OCI-LY1 (cell line): ENCODE results near the gene OLFM4.

Source experiments
- H2AFZ ChIP-seq: fragments of 200-600 bp; sonication (generic), shearing (Covaris generic); 2 replicates; pipeline ENCODE4 v1.6.0; 2014; ENCODE audit warnings: antibody characterized with exemption, mild to moderate bottlenecking, low read length
- H3F3A ChIP-seq: fragments of 200-600 bp; sonication (generic), shearing (Covaris generic); 2 replicates; pipeline ENCODE4 v1.6.0; 2014; ENCODE audit warnings: mild to moderate bottlenecking, antibody characterized with exemption, low read length, moderate library complexity; ENCODE audit not compliant: insufficient read depth
- H3K27ac ChIP-seq: fragments of 200-600 bp; sonication (generic); 2 replicates; pipeline ENCODE4 v1.5.1; 2014; ENCODE audit warnings: low read length, mixed run types, mild to moderate bottlenecking, low read depth; ENCODE audit not compliant: poor library complexity, severe bottlenecking
- H3K27me3 ChIP-seq: fragments of 200-600 bp; sonication (generic); 2 replicates; pipeline ENCODE4 v1.6.0; 2014; ENCODE audit warnings: antibody characterized with exemption, mild to moderate bottlenecking, low read length, moderate library complexity; ENCODE audit not compliant: insufficient read depth
- H3K36me3 ChIP-seq: fragments of 200-600 bp; sonication (generic); 2 replicates; pipeline ENCODE4 v1.6.1; 2014; ENCODE audit warnings: mild to moderate bottlenecking, antibody characterized with exemption, low read length, moderate library complexity, mixed read lengths; ENCODE audit not compliant: insufficient read depth
- H3K4me1 ChIP-seq: fragments of 200-600 bp; sonication (generic); 2 replicates; pipeline ENCODE4 v1.5.1; 2014; ENCODE audit warnings: mild to moderate bottlenecking, low read length, moderate library complexity; ENCODE audit not compliant: insufficient read depth, severe bottlenecking
- H3K4me2 ChIP-seq: fragments of 200-600 bp; sonication (generic), shearing (Covaris generic); 2 replicates; pipeline ENCODE4 v1.6.1; 2014; ENCODE audit warnings: low read length
- H3K4me3 ChIP-seq: fragments of 200-600 bp; sonication (generic); 2 replicates; pipeline ENCODE4 v1.5.1; 2014; ENCODE audit warnings: low read length, low read depth, mild to moderate bottlenecking, mixed read lengths; ENCODE audit not compliant: poor library complexity, severe bottlenecking
- H3K79me2 ChIP-seq: fragments of 200-600 bp; shearing (Covaris generic); 2 replicates; pipeline ENCODE4 v1.6.1; 2016; ENCODE audit warnings: mixed run types, low read length, mixed read lengths; ENCODE audit not compliant: insufficient read depth
- H3K9ac ChIP-seq: fragments of 200-600 bp; sonication (generic), shearing (Covaris generic); 2 replicates; pipeline ENCODE4 v1.6.1; 2014; ENCODE audit warnings: mild to moderate bottlenecking, low read length, mixed read lengths
- H3K9me2 ChIP-seq: fragments of 200-600 bp; sonication (generic), shearing (Covaris generic); 2 replicates; pipeline ENCODE4 v1.6.1; 2014; ENCODE audit warnings: low read depth, mild to moderate bottlenecking, low read length, mixed read lengths
- H3K9me3 ChIP-seq: fragments of 200-600 bp; shearing (Covaris generic); 2 replicates; pipeline ENCODE4 v1.6.1; 2014; ENCODE audit warnings: low read length, mixed read lengths
- H4K20me1 ChIP-seq: fragments of 200-600 bp; sonication (generic), shearing (Covaris generic); 2 replicates; pipeline ENCODE4 v1.6.0; 2016; ENCODE audit warnings: mild to moderate bottlenecking, low read length; ENCODE audit not compliant: insufficient read depth
- EZH2 ChIP-seq: fragments of 200-600 bp; sonication (generic), shearing (Covaris generic); IDR thresholded peaks from 2 replicates; pipeline ENCODE4 v1.8.0; 2017; ENCODE audit warnings: borderline replicate concordance, mixed run types, mild to moderate bottlenecking, antibody characterized with exemption, low read length, moderate library complexity, mixed read lengths
- TF ChIP-seq, protein P1 (sequence below): fragments of 200-600 bp; sonication (generic), shearing (Covaris generic); IDR thresholded peaks from 2 replicates; pipeline ENCODE4 v1.5.1; 2017; ENCODE audit warnings: mild to moderate bottlenecking, antibody characterized with exemption, low read length, moderate library complexity, mixed read lengths

OLFM4 gene

DNA sequence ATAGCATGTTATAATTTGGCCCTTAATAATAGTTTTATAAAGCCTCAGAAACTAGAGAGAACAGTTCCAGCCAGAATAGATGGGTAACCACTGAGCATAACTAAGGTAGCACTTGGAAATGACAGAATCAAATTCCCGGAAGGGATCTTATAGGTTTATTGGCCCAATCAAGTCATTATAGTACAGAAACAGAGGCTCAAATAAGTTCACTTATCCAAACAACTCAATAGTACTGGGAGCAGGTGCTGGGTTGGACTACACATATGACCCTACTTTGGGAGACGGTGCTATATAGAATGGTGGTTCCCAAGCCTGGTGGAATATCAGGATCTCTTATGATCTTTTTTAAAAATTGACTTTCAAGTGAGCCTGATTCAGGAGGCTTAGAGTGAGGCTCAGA, 32.7 kb upstream of the OLFM4 start:
- Histone ChIP-seq H3K9ac (no peak overlapping the region), H4K20me1 (no peaks in the 10 kb centered on the region), H3K4me3 (no peak overlapping the region), H3K4me1 (no peaks in the 10 kb centered on the region), H3K27ac (no peak overlapping the region), H3K36me3 (no peaks in the 10 kb centered on the region), H3K9me3 (no peaks in the 10 kb centered on the region), H3K4me2 (no peak overlapping the region), H3K27me3 (no peaks in the 10 kb centered on the region), H3K79me2 (no peaks in the 10 kb centered on the region), H2AFZ (no peak overlapping the region), H3F3A (no peaks in the 10 kb centered on the region), H3K9me2 (no peaks in the 10 kb centered on the region)
- no peak for TF ChIP-seq EZH2
- TF ChIP-seq, protein P1, sequence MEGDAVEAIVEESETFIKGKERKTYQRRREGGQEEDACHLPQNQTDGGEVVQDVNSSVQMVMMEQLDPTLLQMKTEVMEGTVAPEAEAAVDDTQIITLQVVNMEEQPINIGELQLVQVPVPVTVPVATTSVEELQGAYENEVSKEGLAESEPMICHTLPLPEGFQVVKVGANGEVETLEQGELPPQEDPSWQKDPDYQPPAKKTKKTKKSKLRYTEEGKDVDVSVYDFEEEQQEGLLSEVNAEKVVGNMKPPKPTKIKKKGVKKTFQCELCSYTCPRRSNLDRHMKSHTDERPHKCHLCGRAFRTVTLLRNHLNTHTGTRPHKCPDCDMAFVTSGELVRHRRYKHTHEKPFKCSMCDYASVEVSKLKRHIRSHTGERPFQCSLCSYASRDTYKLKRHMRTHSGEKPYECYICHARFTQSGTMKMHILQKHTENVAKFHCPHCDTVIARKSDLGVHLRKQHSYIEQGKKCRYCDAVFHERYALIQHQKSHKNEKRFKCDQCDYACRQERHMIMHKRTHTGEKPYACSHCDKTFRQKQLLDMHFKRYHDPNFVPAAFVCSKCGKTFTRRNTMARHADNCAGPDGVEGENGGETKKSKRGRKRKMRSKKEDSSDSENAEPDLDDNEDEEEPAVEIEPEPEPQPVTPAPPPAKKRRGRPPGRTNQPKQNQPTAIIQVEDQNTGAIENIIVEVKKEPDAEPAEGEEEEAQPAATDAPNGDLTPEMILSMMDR: no peak

DNA sequence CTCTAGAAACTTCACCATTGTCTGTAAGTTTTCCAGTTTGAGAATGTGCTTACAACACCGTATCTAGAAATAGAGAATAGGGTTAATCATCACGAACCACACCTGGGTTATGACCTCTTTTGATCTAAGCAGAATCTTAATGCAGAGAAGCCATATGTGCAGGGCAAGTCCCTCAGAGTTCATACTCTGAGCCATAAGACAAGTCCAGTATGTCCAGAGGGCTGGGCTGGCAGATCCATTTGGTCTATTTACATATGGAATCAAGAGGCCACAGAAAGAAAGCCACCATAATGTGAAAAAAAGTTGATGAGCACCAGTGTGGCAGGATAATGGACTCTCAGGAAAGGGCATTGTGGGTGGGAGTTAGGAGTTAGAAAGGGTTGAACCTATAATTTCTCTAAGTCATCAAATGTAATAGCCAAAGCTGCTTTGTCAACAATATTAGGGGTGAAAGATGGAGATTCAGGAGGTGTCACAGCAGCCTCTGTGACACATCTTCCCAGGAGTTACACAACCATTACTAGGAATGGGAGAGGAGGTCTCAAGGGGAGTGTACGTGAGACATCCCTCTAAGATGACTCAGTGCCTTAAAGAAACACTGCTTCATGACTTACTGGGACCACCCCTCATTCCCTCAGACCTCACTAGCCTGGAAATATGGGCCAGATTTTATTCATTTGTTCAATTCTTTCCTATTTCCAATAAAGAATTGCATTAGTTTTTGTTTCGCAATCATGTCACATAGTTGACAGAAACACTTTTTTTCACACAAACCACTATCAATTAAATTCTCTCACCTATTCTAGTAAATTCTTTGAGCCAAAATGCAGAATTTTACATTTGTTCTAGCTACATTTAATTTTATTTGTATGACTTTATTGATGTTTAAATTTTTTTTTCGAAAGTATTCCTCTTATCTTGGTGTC, 30.4 kb upstream of the OLFM4 start:
- Histone ChIP-seq H3K27ac (no peak overlapping the region), H3K27me3 (no peaks in the 10 kb centered on the region), H3K36me3 (no peaks in the 10 kb centered on the region), H3K9ac (no peak overlapping the region), H2AFZ (no peak overlapping the region), H4K20me1 (no peaks in the 10 kb centered on the region), H3K9me2 (no peaks in the 10 kb centered on the region), H3K9me3 (no peaks in the 10 kb centered on the region), H3K4me3 (no peak overlapping the region), H3K4me1 (no peaks in the 10 kb centered on the region), H3F3A (no peaks in the 10 kb centered on the region), H3K4me2 (no peak overlapping the region), H3K79me2 (no peaks in the 10 kb centered on the region)
- no peak for TF ChIP-seq EZH2
- TF ChIP-seq, protein P1: no peak

DNA sequence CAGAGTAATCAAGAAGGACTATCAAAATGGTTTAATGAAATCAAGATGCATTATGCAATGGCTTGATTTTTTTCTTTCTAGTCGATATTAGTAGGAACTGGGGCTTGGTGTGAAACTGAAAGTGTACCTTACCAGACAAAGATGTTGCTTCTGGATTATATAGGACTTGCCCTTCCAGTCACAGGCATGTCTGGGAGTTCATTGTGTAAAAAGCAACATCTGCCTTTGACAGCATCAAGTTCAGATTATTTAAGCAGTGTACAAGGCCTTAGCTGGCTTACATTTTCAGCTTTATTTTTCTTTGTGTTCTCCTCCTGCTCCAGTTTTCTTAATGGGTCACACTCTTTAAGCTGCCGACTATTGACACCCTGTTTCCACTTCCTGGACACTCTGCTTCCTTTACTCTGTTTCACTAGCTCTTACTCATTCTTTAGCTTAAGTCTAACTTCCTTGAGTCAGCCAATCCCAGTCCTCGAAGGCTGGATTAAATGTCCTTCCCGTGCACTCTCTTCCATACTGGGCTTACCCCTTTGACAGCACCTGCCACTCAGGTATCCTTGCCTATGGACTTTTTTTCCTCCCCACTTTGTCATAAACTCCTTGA, 29.4 kb upstream of the OLFM4 start:
- H4K20me1 ChIP-seq: no peaks in the 10 kb centered on the region

More for the DNA sequence above, 29.4 kb upstream of the OLFM4 start:
- Histone ChIP-seq H3K4me3 (no peak overlapping the region), H3K79me2 (no peaks in the 10 kb centered on the region), H2AFZ (no peak overlapping the region), H3K9me2 (no peaks in the 10 kb centered on the region), H3F3A (no peaks in the 10 kb centered on the region), H3K9ac (no peak overlapping the region), H3K4me2 (no peak overlapping the region), H3K27ac (no peak overlapping the region), H3K36me3 (no peaks in the 10 kb centered on the region), H3K27me3 (no peaks in the 10 kb centered on the region), H3K4me1 (no peaks in the 10 kb centered on the region), H3K9me3 (no peaks in the 10 kb centered on the region)
- TF ChIP-seq, protein P1: no peak
- TF ChIP-seq EZH2: no peak
